ENCODE results near the gene FLT3LG. TPM values are rescaled to one million over a fixed set of nuclear protein-coding genes. Genes with fewer than 3 reads are reported as not detected.
A peak's percentile ranks its signal among the peaks of the same experiment; 100 is the strongest.

FLT3LG gene
- total RNA-seq, 1 donor from 2014 or later: 10.1 TPM

- no peaks in the 10 kb centered on the region for H3K27me3 ChIP-seq
- peaks cover 22% of the 10 kb centered on the region for H3K4me1 ChIP-seq
- DNase-seq (ENCODE audit: extremely low spot score in 2 of 2): no peak
- no peaks in the 10 kb centered on the region for H3K9me3 ChIP-seq
- intact Hi-C loops (cut with DNase I): loop anchor here (10.0 kb wide), 2 partner anchors 76 to 216 kb away; partner anchors contain the start of genes DKKL1 and TEAD2
- no peaks in the 10 kb centered on the region for H3K36me3 ChIP-seq
- peak overlapping the region; percentile 40 to 70 for H3K4me3 ChIP-seq
- no peak for TF ChIP-seq CTCF (IDR thresholded peaks at IDR 0.05)
- TF ChIP-seq POLR2AphosphoS5 (IDR thresholded peaks at IDR 0.05; ENCODE audit: insufficient read depth in 1 of 2, low read depth in 1 of 2): no peak
- H3K27ac ChIP-seq: no peak overlapping the region
Measured at GRCh38 chr19:49440439-49441209, 33.4 kb upstream of the FLT3LG start.

- DNase-seq (ENCODE audit: extremely low spot score in 2 of 2): no peak
- intact Hi-C loops (cut with DNase I): loop anchor here (10.0 kb wide), 2 partner anchors 77 to 217 kb away; partner anchors contain the start of genes DKKL1 and TEAD2
- peak within 1 kb of the TSS; percentile 70 to 90 for H3K4me3 ChIP-seq
Measured at GRCh38 chr19:49441210-49441959, 32.6 kb upstream of the FLT3LG start, which contains the start of gene SLC17A7. TSS of gene SLC17A7 (minus strand) at chr19:49441527. CDS start at chr19:49441379, 148 bp downstream.

GRCh38 chr19:49441960-49442350, 32.1 kb upstream of the FLT3LG start:
- peaks cover 22% of the 10 kb centered on the region for H3K4me1 ChIP-seq
- DNase-seq (ENCODE audit: extremely low spot score in 2 of 2): no peak
- TF ChIP-seq POLR2A (IDR thresholded peaks at IDR 0.05) (no peak), POLR2AphosphoS5 (IDR thresholded peaks at IDR 0.05; ENCODE audit: insufficient read depth in 1 of 2, low read depth in 1 of 2) (no peak), CTCF (IDR thresholded peaks at IDR 0.05) (no peak)
- peak overlapping the region; percentile 70 to 90 for H3K4me3 ChIP-seq
- no peaks in the 10 kb centered on the region for H3K27me3 ChIP-seq
- H3K9me3 ChIP-seq: no peaks in the 10 kb centered on the region
- no peaks in the 10 kb centered on the region for H3K36me3 ChIP-seq
- peak overlapping the region; percentile 83 for H3K27ac ChIP-seq
- intact Hi-C loops (cut with DNase I): loop anchor here (10.0 kb wide), 2 partner anchors 77 to 217 kb away; partner anchors contain the start of genes DKKL1 and TEAD2

More at GRCh38 chr19:49441210-49441959, 32.6 kb upstream of the FLT3LG start, which contains the start of gene SLC17A7:
- Histone ChIP-seq H3K36me3 (no peaks in the 10 kb centered on the region), H3K4me1 (peaks cover 22% of the 10 kb centered on the region), H3K27ac (peak within 1 kb of the TSS; percentile 83), H3K9me3 (no peaks in the 10 kb centered on the region), H3K27me3 (no peaks in the 10 kb centered on the region)
- TF ChIP-seq CTCF (IDR thresholded peaks at IDR 0.05) (no peak), POLR2A (IDR thresholded peaks at IDR 0.05) (no peak), POLR2AphosphoS5 (IDR thresholded peaks at IDR 0.05; ENCODE audit: insufficient read depth in 1 of 2, low read depth in 1 of 2) (no peak)

GRCh38 chr19:49442354-49442753, 31.7 kb upstream of the FLT3LG start:
- peaks cover 26% of the 10 kb centered on the region for H3K4me1 ChIP-seq
- H3K4me3 ChIP-seq: peak overlapping the region; percentile 70 to 90
- H3K27me3 ChIP-seq: no peaks in the 10 kb centered on the region
- H3K36me3 ChIP-seq: no peaks in the 10 kb centered on the region
- DNase-seq (ENCODE audit: extremely low spot score in 2 of 2): no peak
- H3K9me3 ChIP-seq: no peaks in the 10 kb centered on the region
- no peak for TF ChIP-seq CTCF (IDR thresholded peaks at IDR 0.05)
- no peak for TF ChIP-seq POLR2AphosphoS5 (IDR thresholded peaks at IDR 0.05; ENCODE audit: insufficient read depth in 1 of 2, low read depth in 1 of 2)
- no peak for TF ChIP-seq POLR2A (IDR thresholded peaks at IDR 0.05)
- intact Hi-C loops (cut with DNase I): loop anchor here (10.0 kb wide), 2 partner anchors 78 to 218 kb away; partner anchors contain the start of genes DKKL1 and TEAD2
- peak overlapping the region; percentile 83 for H3K27ac ChIP-seq

All from vagina (tissue), 2 donors.